ENCODE data around the gene ARPC1B. TPM values are rescaled to one million over a fixed set of nuclear protein-coding genes. Genes with fewer than 3 reads are reported as not detected.

Gene ARPC1B
- total and polyA plus RNA-seq, 9 of the 15 experiments (the other 6 are each of a cell fraction or from before 2014, with no cell fraction given) = 6.7 to 357 (median 211) TPM

DNA sequence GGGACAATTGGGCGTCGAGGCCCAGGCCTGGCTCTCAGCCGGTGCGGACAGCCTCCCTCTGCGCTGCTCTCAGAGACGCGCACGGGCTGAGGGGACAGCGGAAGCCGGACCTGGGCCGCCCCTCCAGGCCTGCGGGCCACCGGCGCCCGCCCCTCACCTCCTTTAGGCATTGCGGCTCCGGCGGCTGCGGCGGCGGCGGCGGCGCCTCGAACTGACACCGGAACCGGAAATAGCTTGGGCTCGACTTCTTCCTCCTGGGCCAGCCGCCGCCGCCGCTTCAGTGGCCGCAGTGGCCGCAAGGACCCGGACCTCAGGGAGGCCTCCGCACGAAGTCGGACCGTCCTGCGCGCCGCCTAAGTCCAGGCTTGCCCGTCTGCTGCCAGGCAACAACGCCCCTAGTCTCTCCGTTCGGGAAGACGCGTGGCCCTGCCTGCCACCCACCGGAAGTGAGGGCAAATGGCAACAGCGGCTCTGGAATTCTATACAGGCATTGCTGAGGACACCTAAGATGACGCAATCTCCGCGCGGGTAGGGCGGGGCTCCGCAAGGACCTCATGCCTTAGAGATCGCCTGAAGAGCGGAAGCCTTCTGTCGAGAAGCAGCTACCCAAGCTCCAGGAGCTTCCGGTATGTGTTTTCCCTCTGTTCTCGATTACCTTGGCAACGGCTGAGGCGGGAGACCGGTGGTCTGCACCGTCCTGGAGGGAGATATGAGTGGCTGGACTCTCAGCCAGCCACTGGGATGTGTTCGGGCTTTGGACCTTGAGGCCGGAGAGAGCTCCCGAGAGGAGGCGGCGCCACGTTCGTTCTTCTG lies 34.1 kb downstream of the ARPC1B start, which contains the start of the genes BUD31 and PDAP1 (continued):
- TF ChIP-seq, protein P1, sequence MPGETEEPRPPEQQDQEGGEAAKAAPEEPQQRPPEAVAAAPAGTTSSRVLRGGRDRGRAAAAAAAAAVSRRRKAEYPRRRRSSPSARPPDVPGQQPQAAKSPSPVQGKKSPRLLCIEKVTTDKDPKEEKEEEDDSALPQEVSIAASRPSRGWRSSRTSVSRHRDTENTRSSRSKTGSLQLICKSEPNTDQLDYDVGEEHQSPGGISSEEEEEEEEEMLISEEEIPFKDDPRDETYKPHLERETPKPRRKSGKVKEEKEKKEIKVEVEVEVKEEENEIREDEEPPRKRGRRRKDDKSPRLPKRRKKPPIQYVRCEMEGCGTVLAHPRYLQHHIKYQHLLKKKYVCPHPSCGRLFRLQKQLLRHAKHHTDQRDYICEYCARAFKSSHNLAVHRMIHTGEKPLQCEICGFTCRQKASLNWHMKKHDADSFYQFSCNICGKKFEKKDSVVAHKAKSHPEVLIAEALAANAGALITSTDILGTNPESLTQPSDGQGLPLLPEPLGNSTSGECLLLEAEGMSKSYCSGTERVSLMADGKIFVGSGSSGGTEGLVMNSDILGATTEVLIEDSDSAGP (CRISPR knock-in tag; IDR thresholded peaks at IDR 0.05) = peak; percentile 23; the same call in 1 of the 2 replicates
- peak; percentile 87 for TF ChIP-seq CREB1 (IDR thresholded peaks at IDR 0.05)
- TF ChIP-seq CREB1 (CRISPR knock-in tag; IDR thresholded peaks at IDR 0.05) = peak; percentile 84
- no peak; the same call in 1 of the 2 replicates for TF ChIP-seq XRCC5 (IDR thresholded peaks at IDR 0.05; ENCODE audit: low read depth, low read length)
- TF ChIP-seq, protein P2, sequence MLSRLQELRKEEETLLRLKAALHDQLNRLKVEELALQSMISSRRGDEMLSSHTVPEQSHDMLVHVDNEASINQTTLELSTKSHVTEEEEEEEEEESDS (CRISPR knock-in tag; IDR thresholded peaks at IDR 0.05) = no peak
- TF ChIP-seq POLR2H (tag; IDR thresholded peaks at IDR 0.05; ENCODE audit: low read depth) = peak; percentile 91
- TF ChIP-seq BACH1 (tag; IDR thresholded peaks at IDR 0.05) = no peak
- TF ChIP-seq CHD4 (IDR thresholded peaks at IDR 0.05; ENCODE audit: insufficient read depth, insufficient replicate concordance, low read depth, low read length, poor library complexity, severe bottlenecking) = no peak
- TF ChIP-seq SRSF7 (optimal IDR thresholded peaks at IDR 0.05; ENCODE audit: low read depth, low read length) = no peak
- no peak for TF ChIP-seq YBX1 (IDR thresholded peaks at IDR 0.05)
- no peak for TF ChIP-seq BRF1 (IDR thresholded peaks at IDR 0.05; ENCODE audit: borderline replicate concordance, extremely low read depth, insufficient read length)
- TF ChIP-seq ZNF695 (CRISPR knock-in tag; IDR thresholded peaks at IDR 0.05) = no peak
- TF ChIP-seq HLTF (IDR thresholded peaks at IDR 0.05) = no peak
- no peak for TF ChIP-seq RNF2 (IDR thresholded peaks at IDR 0.05)
- peak; percentile 100 for TF ChIP-seq EP400 (IDR thresholded peaks at IDR 0.05)
- TF ChIP-seq POLR3A (IDR thresholded peaks at IDR 0.05; ENCODE audit: borderline replicate concordance, extremely low read depth, insufficient read depth, insufficient read length) = no peak
- TF ChIP-seq MED1 (CRISPR knock-in tag; IDR thresholded peaks at IDR 0.05; ENCODE audit: borderline replicate concordance) = no peak
- TF ChIP-seq ZNF668 (CRISPR knock-in tag; IDR thresholded peaks at IDR 0.05) = no peak
- no peak for TF ChIP-seq MIER1 (IDR thresholded peaks at IDR 0.05; ENCODE audit: low read depth)
- no peak; the same call in 1 of the 2 replicates for TF ChIP-seq ZNF24 (IDR thresholded peaks at IDR 0.05)
- no peak for TF ChIP-seq MEIS2 (IDR thresholded peaks at IDR 0.05; ENCODE audit: partially characterized antibody)
- peak; percentile 65 to 93 for TF ChIP-seq MAZ (CRISPR knock-in tag; conservative IDR thresholded peaks at IDR 0.05 in 1 of 2, IDR thresholded peaks at IDR 0.05 in 1 of 2)
- TF ChIP-seq ZNF347 (CRISPR knock-in tag; IDR thresholded peaks at IDR 0.05; ENCODE audit: low read depth) = no peak
- no peak for TF ChIP-seq KDM1A (IDR thresholded peaks at IDR 0.05)
- TF ChIP-seq, protein P3, sequence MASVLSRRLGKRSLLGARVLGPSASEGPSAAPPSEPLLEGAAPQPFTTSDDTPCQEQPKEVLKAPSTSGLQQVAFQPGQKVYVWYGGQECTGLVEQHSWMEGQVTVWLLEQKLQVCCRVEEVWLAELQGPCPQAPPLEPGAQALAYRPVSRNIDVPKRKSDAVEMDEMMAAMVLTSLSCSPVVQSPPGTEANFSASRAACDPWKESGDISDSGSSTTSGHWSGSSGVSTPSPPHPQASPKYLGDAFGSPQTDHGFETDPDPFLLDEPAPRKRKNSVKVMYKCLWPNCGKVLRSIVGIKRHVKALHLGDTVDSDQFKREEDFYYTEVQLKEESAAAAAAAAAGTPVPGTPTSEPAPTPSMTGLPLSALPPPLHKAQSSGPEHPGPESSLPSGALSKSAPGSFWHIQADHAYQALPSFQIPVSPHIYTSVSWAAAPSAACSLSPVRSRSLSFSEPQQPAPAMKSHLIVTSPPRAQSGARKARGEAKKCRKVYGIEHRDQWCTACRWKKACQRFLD (CRISPR knock-in tag; IDR thresholded peaks at IDR 0.05) = peak; percentile 56; the same call in 1 of the 2 replicates
- no peak for TF ChIP-seq NFATC3 (IDR thresholded peaks at IDR 0.05)
- peak; percentile 23; the same call in 1 of the 2 replicates for TF ChIP-seq PTBP1 (IDR thresholded peaks at IDR 0.05; ENCODE audit: low read depth, low read length)
- TF ChIP-seq RFX1 (IDR thresholded peaks at IDR 0.05) = peak; percentile 92

Data from K562 (cell line).